Uterus (tissue), 2 donors: ENCODE measurements around the gene LGR6.

Experiments used
- CTCF ChIP-seq, 4 experiments: fragments of 200-600 bp in 2 of 4; fragments of 450-650 bp in 2 of 4; sonication (generic) in 2 of 4; IDR thresholded peaks; one replicate each; pipeline ENCODE4 v1.5.1; 2016 to 2019; ENCODE audit warnings: antibody characterized with exemption in 4 of 4, mild to moderate bottlenecking in 2 of 4, moderate library complexity in 1 of 4
- POLR2A ChIP-seq, 2 donors: fragments of 450-650 bp; IDR thresholded peaks; one replicate each; pipeline ENCODE4 v1.6.1; 2016; ENCODE audit warnings: antibody characterized with exemption in 2 of 2, mild to moderate bottlenecking in 1 of 2, moderate library complexity in 1 of 2

GRCh38 chr1:202310071-202310725 lies 116.6 kb downstream of the LGR6 start:
- TF ChIP-seq CTCF (IDR thresholded peaks at IDR 0.05) (no peak), POLR2A (IDR thresholded peaks at IDR 0.05) (no peak)
